SIG-M5 (cell line): Measurements from ENCODE around the gene CDKN2D.

Source experiments
- DNase-seq: peaks from one replicate; lab custom pipeline; 2025; lab: John Stamatoyannopoulos, UW

The CDKN2D gene

DNA sequence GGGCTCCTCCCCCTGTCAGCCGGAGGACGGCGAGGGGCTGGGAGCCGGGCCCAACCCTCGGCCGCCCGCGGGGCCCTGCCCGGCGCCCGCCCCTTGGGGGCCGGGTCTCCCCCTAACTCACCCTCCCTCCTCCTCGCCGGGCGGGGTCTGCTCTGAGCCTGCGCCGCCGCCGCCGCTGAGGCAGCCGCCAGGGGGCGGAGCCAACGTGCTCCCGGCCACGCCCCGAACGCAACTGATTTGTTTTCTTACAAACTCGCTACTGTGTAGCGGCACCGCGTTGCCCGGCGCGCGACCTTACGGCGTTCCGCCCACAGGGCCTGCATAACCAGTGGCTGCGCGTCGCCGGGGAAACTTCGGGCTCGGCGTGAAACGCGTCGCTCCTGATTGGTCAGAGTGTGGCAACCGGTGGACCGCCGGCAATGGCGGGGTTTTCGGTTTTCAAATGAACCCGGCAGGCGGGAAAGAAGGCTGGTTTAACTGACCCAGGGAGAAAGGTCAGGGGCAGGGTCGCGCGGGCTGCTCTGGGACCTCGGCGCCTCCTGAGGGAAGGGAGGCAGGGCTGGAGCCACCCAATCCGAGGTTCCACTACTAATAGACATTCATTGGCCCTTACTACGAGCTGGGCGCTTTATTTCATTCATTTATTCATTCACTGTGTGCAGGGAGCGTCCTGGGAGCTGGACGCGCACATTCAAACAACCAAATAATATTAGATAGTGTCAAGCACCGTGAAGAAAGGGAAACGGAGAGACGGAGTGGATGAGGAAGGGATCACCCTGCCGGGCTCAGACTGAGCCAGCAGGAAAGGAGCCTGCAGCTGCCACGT, at the start of gene CDKN2D:
TSS of gene CDKN2D (minus strand) at position 154 of the 826 bp plus-strand sequence. CDS start 326 bp downstream, outside the sequence.
- peak; percentile 88 for DNase-seq

DNA sequence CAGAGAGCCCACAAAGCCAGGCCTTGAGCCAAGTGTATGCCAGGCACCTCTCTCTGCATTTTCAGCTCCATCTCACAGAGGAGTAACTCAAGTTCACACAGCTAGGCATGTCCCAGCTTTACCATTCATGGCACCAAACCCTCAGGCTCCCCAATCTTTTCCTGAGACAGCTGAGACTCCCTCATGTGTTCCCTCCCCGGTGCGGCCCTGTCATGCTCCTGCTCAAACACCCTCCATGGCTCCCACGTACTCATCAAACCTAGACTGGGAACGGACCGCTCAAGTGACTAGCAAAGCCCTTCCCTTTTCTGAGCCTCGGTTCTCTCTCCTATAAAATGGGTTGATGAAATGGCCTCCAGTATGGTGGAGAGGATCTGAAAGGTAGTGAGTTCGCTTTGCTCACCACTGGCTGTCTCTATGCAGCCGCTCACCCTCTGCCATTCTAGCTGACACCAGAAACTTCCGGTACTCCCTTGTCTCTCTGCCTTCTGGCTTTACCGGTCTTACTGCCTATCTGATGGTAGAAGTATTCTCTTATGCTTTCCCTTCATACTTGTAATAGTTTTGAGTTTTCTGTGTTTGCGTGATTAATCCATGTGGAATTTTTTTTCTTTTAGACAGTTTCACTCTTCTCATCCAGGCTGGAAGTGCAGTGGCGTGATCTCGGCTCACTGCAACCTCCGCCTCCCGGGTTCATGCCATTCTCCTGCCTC, 48.8 kb upstream of the CDKN2D start:
- DNase-seq = no peak

DNA sequence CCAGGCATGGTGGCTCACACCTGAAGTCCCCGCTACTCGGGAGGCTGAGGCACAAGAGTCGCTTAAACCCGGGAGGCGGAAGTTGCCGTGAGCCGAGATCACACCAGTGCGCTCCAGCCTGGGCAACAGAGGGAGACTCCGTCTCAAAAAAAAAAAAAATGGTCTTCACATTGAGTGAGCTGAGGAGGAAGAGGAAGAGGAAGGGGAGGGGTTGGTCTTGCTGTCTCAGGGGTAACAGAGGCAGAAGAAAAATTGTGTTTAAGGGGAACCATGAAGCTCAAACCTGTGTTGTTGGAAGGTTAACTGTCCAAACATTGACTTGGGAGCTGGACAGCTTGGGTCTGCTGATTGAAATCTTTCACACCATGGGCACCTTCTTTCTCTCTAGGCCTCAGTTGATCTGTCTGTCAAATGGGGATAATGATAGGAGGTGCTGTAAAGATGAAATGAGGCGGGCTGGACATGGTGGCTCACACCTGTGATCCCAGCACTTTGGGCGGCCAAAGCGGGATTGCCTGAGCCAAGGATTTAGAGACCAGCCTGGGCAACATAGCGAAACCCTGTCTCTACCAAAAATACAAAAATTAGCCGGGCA, 46.7 kb upstream of the CDKN2D start:
- no peak for DNase-seq

DNA sequence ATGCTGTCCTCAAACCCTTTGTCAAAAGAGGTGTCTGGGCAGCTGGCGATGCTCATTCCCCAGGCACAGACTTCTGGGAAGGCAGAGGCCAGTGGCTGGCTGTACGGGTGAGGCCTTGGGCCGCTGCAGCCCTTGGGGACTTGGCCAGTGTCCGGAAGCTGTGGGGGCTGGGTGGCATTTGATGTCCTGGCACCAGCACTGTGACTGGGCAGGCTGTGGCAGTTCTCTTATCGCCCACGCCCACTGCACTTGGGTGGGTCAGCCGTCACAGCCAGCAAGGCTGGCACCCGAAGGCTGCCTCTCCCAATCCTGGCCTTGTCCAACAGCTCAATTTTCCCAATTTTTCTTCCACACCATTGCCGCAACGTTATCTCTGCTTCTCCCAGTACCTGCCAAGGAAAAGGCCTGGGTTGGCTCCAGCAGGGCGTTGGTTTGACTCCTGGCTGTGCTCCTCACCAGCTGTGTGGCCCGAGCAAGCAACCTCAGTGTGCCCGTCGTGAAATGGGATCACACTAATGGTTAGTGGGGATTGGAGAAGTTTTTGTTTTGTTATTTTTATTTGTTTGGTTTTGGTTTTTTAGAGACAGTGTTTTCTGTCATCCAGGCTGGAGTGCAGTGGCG, 43.8 kb upstream of the CDKN2D start:
- DNase-seq = no peak

DNA sequence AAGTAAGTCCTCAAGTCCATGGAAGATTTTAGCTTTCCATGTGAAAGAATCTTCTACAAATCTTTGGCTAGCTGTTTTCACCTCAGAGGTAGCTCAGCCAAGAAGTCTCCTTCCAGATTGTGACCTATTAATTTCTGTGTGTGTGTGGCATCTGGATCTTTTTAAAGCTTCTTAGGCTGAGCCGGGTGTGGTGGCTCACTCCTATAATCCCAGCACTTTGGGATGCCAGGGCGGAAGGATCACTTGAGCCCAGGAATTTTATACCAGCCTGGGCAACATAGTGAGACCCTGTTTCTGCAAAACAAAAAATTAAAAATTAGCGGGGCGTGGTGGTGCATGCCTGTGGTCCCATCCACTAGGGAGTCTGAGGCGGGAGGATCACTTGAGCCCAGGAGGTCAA, 43.1 kb upstream of the CDKN2D start:
- DNase-seq = no peak

DNA sequence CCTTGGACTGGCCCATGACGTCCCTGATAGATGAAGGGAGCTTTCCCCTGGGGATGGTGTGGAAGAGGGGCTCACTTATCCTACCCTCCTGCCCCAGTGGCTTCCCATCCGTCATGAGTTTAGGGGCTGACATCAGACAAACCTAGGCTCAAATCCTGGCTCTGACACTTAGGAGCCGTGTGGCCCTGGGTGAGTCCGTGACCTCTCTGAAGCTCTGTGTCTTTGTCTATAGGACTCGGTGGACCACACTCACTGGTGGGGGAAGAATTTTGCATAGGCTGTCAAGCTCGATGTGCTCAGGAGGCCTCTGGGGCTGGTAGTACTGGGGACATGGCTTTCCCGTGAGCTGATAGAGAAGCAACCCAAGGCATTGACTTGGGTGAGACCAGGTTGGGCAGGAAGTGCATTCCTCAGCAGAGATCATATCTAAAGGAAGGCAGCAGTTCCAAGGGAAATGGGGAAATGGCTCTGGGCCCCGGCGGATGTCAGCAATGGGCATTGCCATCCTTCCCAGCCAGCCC, 35.7 kb upstream of the CDKN2D start:
- DNase-seq = no peak

DNA sequence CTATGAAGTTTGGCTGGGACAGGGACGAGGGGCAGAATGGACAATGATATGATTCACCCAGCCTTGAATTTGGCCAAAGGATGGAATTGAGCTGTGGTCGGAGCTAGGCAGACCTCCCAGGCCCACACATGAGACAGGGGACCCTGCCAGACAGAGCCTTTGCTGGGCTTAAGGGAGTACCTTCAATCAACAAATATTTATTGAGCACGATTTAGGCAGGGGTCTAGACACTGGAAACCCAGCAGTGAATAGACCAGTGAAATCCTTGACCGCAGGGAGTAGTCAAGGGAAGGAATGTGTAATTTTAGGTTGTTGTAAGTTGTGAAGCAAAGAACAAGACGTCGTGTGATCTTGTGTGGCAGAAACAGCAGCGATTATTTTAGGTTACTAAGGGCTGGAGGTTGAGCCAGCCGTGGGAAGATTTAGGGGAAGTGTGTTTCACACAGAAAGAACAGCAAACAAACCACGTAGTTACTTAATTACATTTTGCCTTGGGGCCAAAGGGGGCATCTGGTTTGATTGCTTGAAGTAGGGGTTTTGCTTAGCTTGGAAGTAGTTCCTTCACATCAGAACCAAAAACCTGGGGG, 35.2 kb upstream of the CDKN2D start:
- peak; percentile 69 for DNase-seq

DNA sequence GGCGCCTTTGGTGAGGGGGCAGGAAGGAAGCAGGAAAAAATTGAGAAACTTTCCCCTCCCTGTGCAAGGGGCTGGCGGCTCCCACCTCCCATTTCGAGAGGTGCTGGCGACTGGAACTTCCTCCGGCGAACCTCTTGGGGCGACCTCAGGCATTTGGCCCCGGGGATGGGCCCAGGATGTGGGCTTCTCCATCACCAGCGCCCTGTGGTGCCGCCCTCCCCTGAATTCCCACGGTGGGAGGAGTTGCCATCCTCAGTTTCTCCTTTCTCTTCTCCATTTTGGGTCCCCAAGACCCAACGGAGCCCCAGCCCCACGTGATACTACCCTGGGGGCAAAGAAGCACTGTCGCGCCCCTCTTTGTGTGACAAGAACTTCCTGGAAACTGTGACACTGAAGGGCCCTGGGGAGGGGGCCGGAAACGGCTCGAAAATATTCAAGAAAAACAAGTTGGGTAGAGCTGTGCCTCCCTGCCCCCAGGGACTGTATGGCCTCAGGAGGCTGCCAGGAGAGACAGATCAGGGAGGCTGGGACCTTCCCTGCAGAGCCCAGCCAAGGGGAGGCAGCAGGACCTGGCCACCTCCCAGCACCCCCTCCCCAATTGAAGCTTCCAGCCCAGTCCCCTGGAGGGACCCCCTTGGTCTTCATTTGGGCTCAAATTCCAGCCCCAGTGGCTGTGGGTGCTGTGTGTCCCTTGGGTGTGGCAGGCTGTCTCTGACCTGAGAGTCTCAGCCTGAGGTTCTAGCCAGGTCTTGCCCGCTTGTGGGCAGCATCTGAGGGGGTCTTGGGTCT, 34.5 kb upstream of the CDKN2D start:
- no peak for DNase-seq

DNA sequence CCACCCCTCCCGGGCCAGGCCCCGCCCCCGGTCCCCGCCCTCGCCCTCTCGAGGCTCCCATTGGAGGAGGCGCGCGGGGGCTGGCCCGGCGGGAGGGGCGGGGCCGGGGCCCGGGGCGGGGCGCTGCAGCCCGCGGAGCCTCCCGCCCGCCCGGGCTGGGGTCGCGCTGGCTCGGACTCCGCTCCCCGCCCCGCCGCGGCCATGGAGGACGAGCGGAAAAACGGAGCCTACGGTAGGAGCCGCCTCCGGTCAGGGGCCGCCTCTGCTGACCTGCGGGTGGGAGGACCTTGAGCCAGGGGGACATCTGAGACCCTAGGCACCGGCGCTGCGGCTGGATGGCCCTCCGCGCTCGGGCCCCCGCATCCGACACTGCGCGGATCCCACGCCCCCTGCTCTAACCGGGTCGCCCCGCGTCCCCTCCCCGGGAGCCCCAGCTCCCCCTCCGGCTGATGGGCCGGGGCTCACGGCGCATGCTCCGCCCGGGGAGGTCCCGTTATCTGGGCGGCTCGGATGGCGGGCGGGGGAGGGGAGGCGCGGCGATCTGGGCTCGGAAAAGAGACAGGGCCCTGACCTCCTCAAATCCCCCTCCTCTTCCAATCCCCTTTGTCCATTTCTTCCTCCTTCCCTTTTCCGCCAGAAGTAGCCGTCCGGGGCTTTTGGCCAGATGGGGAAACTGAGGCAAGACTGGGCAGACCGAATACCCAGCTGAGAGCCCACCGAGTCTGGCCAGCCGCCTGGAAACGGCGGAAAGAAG, 33.7 kb upstream of the CDKN2D start:
- no peak for DNase-seq

DNA sequence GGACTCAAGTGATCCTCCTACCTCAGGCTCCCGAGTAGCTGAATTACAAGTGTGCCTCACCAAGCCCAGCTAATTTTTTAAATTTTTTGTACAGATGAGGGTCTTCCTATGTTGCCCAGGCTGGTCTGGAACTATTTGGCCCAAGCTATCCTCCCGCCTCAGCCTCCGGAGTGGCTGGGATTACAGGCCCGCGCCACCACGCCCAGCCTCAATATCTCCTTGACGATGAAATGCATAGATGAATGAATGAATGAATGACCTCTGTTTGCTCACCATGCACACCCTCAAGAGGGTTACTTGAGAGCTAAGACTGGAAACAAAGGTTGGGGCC, 33.2 kb upstream of the CDKN2D start:
- DNase-seq = no peak

DNA sequence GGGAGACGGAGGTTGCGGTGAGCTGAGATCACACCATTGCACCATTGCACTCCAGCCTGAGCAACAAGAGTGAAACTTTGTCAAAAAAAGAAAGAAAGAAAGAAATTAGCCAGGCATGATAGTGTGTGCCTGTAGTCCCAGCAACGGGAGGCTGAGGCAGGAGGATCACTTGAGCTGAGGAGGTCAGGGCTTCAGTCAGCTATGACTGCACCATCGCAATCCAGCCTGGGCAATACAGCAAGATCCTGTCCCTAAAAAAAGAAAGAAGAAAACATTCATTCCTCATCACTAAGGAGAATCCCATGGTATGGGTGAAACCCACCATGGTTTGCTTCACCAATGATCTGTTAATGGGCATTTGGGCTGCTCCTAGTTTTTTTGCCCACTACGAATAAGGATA, 31.4 kb upstream of the CDKN2D start:
- no peak for DNase-seq

DNA sequence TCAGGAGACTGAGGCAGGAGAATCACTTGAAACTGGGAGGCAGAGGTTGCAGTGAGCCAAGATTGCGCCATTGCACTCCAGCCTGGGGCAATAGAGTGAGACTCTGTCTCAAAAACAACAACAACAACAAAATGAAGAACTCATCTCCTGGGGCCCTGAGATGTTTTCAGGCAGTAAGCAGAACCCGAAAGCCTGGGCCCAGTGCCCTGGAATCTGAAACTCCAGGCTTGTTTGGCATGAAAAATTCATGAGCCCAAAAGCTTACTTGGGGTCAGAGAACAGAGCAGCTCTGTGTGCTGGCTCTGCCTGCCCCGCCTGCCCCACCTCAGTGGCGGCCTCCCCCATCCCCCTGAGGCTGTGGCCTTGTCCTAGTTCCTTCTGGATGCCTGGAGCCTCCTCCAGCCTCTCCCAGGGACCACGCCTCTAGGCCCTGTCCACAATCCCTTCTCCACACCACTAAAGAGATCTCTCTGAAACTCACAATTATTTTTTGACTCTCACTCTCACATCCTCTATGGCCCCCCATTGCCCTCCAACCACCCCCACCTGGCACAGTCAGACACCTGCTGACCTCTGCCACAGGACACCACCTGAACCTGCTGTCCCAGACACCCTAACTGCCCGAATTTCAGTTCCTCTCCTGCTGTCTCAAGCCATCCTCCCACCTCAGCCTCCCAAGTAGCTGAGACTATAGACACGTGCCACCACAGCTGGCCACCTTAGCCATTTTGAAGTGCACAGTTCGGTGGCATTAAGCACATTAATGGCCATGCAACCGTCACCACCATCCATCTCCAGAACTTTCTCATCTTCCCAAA, 25.2 kb upstream of the CDKN2D start:
- DNase-seq = no peak

DNA sequence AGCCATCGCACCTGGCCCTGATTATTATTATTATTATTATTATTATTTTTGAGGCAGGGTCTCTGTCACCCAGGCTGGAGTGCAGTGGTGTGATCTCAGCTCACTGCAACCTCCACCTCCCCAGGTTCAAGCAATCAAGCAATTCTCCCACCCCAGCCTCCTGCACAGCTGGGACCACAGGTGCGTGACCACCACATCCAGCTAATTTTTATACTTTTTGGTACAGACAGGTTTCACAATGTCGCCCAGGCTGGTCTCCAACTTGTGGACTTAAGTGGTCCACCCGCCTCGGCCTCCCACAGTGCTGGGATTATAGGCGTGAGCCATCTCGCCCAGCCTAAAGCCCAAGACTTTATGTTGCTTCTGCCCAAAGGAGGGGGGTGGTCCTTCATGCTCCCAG, 24.4 kb upstream of the CDKN2D start:
- DNase-seq = no peak

DNA sequence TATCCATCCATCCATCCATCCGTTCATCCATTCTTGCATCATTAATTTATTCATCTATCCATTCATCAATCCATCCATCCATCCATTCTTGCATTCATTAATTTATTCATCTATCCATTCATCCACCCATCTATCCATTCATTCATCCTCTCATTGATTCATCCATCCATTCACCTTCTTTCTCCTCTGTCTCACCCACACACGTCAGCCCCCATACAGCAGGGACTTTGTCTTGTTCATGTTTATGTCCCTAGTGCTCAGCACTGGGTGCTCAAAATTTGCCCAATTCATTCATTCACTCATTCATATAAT, 19.0 kb upstream of the CDKN2D start:
- DNase-seq = no peak

DNA sequence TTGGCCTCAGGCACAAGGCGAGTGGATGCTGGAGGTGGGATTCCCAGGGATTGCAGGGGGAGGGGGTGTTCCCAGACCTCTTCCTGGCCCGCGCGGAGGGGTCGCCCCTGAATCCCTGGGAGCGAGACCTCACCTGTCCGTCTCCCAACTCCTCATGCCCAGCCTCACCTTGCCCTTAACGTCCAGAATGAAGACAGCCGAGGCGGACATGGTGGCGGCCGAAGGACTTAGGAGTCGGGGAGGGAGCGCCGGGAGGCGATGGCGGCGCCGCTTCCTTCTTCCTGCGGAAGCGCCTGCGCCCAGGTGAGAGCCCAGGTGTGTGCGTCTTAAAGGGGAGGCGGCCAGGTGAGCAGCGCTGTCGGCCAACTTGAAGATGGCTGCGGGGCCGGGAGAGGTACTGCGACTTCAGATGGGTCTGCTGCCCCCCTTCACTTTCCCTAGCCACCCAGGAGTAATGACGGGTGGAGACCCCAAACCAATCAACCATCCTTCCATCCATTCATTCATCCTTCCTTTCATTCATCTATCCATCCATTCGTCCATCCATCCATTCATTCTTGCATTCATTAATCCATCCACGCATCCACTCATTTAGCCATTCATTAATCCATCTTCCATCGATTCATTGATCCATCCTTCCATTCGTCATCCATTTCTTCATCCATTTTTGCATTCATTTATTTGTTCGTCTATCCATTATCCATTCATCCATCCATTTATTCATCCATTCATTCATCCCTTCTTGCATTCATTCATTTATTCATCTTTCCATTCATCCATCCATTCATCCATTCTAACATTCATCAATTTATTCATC, 18.5 kb upstream of the CDKN2D start, which contains the start of gene AP1M2:
TSS of gene AP1M2 (minus strand) at position 291 of the 817 bp plus-strand sequence. CDS start at position 210, 81 bp downstream.
- DNase-seq = no peak

DNA sequence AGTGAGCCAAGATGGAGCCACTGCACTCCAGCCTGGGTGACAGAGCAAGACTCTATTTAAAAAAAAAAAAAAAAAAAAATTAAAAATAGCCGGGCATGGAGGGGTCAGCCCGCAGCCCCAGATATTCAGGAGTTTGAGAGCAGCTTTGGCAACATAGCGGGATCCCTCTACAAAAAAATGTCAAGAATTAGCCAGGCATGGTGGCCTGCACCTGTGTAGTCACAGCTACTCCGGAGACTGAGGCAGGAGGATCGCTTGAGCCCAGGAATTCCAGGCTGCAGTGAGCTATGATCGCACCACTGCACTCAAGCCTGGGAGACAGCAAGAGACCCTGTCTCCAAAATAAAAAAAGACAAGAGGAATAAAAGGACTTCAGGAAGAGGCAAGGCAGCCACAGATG, 17.6 kb upstream of the CDKN2D start:
- no peak for DNase-seq

DNA sequence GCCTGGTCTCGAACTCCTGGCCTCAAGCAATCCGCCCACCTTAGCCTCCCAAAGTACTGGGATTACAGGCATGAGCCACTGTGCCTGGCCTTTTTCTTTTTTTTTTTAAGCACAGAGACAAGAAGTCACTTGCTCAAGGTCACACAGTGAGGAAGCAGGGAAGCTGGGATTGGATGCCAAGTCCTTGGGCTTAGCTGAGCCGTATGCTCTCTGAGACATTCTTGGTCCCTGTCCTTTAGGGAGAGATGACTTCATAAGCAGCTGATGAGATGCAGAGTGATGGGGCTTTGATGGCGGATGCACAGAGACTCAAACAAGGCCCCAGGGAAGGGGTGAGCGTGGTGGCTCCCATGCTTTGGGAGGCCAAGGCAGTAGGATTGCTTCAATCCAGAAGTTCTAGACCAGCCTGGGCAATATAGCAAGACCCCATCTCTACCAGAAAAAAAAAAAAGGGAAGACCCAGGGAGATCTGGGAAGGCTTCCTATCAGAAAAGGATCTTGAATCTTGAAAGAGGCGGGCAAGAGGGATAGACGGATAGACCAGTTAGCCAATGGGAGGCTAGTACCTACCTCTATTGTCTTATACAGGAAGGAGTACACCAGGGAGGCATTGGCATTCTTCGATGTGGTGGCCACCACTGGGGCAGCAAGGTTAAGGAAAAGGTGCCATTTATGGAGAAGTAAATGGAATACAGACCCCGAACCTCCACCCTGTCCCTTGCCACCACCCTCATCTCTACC, 14.4 kb upstream of the CDKN2D start:
- DNase-seq = no peak

DNA sequence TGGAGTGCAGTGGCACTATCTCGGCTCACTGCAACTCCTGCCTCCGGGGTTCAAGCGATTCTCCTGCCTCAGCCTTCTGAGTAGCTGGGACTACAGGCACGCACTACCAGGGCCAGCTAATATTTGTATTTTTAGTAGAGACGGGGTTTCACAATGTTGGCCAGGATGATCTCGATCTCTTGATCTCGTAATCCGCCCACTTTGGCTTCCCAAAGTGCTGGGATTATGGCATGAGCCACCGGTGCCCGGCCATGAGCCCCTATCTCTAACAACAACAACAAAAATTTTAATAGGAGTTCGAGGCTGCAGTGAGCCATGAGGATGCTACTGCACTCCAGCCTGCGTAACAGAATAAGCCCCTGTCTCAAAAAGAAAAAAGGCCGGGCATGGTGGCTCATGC, 13.3 kb upstream of the CDKN2D start:
- no peak for DNase-seq
